Keratinocyte (primary cell): ENCODE data around the gene LDAH.

Source experiments
- EZH2 ChIP-seq: IDR thresholded peaks from one replicate; pipeline ENCODE4 v1.6.1; 2012; ENCODE audit warnings: inconsistent platforms, mild to moderate bottlenecking, low read length, moderate library complexity
- TF ChIP-seq, protein P1 (sequence below), 3 experiments: IDR thresholded peaks in 1 of 3; conservative IDR thresholded peaks in 1 of 3; optimal IDR thresholded peaks in 1 of 3; 2 replicates in 2 of 3; 3 replicates in 1 of 3; pipeline versions ENCODE3 to v1.5.1; 2011; ENCODE audit warnings: low read length in 3 of 3, mild to moderate bottlenecking in 3 of 3, moderate library complexity in 2 of 3, control low read depth in 1 of 3, inconsistent platforms in 1 of 3; ENCODE audit not compliant: insufficient read depth in 2 of 3; ENCODE audit errors: extremely low read depth in 1 of 3

DNA sequence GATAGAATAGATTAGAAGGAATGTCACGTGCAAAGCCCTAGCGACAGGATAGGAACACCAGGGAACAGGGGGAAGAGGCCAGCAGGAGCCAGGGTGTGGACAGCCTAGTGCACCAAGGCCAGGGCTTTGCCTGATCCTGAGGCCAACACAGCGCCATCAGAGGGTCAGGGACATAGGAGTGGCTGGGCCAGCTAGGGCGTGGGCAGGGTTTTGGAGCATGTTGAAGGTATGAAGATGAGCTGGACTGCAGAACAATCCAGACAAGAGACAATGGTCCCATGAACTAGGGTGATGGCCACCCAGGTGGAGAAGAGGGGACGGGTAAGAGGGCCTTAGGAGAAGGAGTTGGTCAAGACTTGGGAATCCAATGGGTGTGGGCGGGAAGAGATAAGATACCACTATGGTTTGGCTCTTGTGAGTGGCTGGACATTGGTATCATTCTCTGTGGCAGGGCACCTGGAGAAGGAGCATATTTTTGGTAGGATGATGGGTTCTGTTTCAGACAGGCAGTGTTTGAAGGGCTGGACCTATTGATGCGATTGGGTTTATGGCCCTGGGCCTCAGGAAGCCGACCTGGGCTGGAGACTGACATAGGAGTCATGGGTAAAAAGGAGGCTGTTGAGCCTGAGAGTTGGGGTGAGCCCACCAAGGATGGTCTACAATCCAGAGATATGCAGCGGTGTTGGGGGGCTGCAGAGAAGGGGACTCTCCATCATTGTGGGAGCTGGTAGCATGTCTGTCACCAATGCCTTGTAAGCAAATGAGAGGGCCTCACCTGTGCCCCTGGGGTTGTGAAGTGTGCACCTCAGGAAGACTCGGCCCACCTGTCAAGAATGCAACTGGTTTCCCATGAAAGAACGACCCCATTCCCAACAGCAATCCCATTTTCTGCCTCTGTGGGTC, 170.0 kb downstream of the LDAH start:
- TF ChIP-seq, protein P1, sequence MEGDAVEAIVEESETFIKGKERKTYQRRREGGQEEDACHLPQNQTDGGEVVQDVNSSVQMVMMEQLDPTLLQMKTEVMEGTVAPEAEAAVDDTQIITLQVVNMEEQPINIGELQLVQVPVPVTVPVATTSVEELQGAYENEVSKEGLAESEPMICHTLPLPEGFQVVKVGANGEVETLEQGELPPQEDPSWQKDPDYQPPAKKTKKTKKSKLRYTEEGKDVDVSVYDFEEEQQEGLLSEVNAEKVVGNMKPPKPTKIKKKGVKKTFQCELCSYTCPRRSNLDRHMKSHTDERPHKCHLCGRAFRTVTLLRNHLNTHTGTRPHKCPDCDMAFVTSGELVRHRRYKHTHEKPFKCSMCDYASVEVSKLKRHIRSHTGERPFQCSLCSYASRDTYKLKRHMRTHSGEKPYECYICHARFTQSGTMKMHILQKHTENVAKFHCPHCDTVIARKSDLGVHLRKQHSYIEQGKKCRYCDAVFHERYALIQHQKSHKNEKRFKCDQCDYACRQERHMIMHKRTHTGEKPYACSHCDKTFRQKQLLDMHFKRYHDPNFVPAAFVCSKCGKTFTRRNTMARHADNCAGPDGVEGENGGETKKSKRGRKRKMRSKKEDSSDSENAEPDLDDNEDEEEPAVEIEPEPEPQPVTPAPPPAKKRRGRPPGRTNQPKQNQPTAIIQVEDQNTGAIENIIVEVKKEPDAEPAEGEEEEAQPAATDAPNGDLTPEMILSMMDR (optimal IDR thresholded peaks at IDR 0.05 in 1 of 3, IDR thresholded peaks at IDR 0.05 in 1 of 3, conservative IDR thresholded peaks at IDR 0.05 in 1 of 3; ENCODE audit: extremely low read depth in 1 of 3, insufficient read depth in 2 of 3, low read length in 3 of 3): no peak
- no peak for TF ChIP-seq EZH2
